Measurements from ENCODE around the gene SERPINH1.
"Not testable (repeated sequence)": the region's sequence is repeated elsewhere in the genome, so short reads cannot be mapped to it uniquely, and the experiment has no call there.

SERPINH1 gene

GRCh38 chr11:75576017-75576416 lies 14.0 kb downstream of the SERPINH1 start:
- no peak for DNase-seq (ENCODE audit: low read depth)

GRCh38 chr11:75576499-75576918 lies 14.5 kb downstream of the SERPINH1 start:
- no peak for DNase-seq (ENCODE audit: low read depth)

- DNase-seq (ENCODE audit: low read depth) = peak; percentile 39
These were observed 15.2 kb downstream of the SERPINH1 start for GRCh38 chr11:75577207-75577606.

- no peak for DNase-seq (ENCODE audit: low read depth)
These were observed 16.9 kb downstream of the SERPINH1 start for GRCh38 chr11:75578977-75579376.

- DNase-seq (ENCODE audit: low read depth) = no peak
These were observed 17.8 kb downstream of the SERPINH1 start for GRCh38 chr11:75579841-75580240.

- no peak for DNase-seq (ENCODE audit: low read depth)
These were observed 20.4 kb downstream of the SERPINH1 start for GRCh38 chr11:75582506-75582894.

GRCh38 chr11:75582895-75583717 lies 21.1 kb downstream of the SERPINH1 start:
- DNase-seq (ENCODE audit: low read depth) = peak; percentile 34

- DNase-seq (ENCODE audit: low read depth) = no peak
These were observed 21.9 kb downstream of the SERPINH1 start for GRCh38 chr11:75583718-75584658.

- not testable (repeated sequence) for DNase-seq (ENCODE audit: low read depth)
These were observed 22.7 kb downstream of the SERPINH1 start for GRCh38 chr11:75584659-75585292.

GRCh38 chr11:75585293-75585670 lies 23.2 kb downstream of the SERPINH1 start:
- DNase-seq (ENCODE audit: low read depth) = no peak

GRCh38 chr11:75586395-75586794 lies 24.3 kb downstream of the SERPINH1 start:
- no peak for DNase-seq (ENCODE audit: low read depth)

GRCh38 chr11:75588051-75588481 lies 26.0 kb downstream of the SERPINH1 start:
- no peak for DNase-seq (ENCODE audit: low read depth)

- no peak for DNase-seq (ENCODE audit: low read depth)
These were observed 27.0 kb downstream of the SERPINH1 start for GRCh38 chr11:75589051-75589450.

GRCh38 chr11:75589933-75590332 lies 27.9 kb downstream of the SERPINH1 start:
- no peak for DNase-seq (ENCODE audit: low read depth)

GRCh38 chr11:75591371-75591770 lies 29.3 kb downstream of the SERPINH1 start:
- no peak for DNase-seq (ENCODE audit: low read depth)

GRCh38 chr11:75591966-75592365 lies 29.9 kb downstream of the SERPINH1 start:
- DNase-seq (ENCODE audit: low read depth) = no peak

GRCh38 chr11:75592715-75593114 lies 30.7 kb downstream of the SERPINH1 start:
- DNase-seq (ENCODE audit: low read depth) = no peak

- DNase-seq (ENCODE audit: low read depth) = no peak
These were observed 31.3 kb downstream of the SERPINH1 start for GRCh38 chr11:75593286-75593915.

GRCh38 chr11:75594211-75594610 lies 32.2 kb downstream of the SERPINH1 start:
- no peak for DNase-seq (ENCODE audit: low read depth)

- DNase-seq (ENCODE audit: low read depth) = no peak
These were observed 33.4 kb downstream of the SERPINH1 start for GRCh38 chr11:75595429-75595828.

- DNase-seq (ENCODE audit: low read depth) = no peak
These were observed 34.9 kb downstream of the SERPINH1 start for GRCh38 chr11:75596914-75597313.

GRCh38 chr11:75597636-75598035 lies 35.6 kb downstream of the SERPINH1 start:
- no peak for DNase-seq (ENCODE audit: low read depth)
